ENCODE results near the gene MIER2. TPM values are rescaled to one million over a fixed set of nuclear protein-coding genes. Genes with fewer than 3 reads are reported as not detected.

The MIER2 gene
- total and polyA plus RNA-seq, 10 of the 15 experiments (the other 5 are each of a cell fraction or from before 2014, with no cell fraction given), result 0.48 to 23.6 (median 12.1) TPM

- Histone ChIP-seq H3K27ac (ENCODE audit: control insufficient read depth, insufficient read depth) (no peak overlapping the region), H3K27me3 (replicated peaks in 1 of 2; ENCODE audit: control insufficient read depth in 2 of 2, insufficient read depth in 2 of 2, low read length in 1 of 2) (no peaks in the 10 kb centered on the region; a peak in 1 of 4 replicates), H2AFZ (ENCODE audit: control insufficient read depth, low read depth, low read length) (no peak overlapping the region), H3K4me2 (ENCODE audit: control insufficient read depth, insufficient read depth) (no peak overlapping the region), H3K36me3 (ENCODE audit: control insufficient read depth in 2 of 2, insufficient read depth in 2 of 2, low read length in 1 of 2) (no peaks in the 10 kb centered on the region), H3K4me3 (no peak overlapping the region), H3K4me1 (ENCODE audit: control insufficient read depth, insufficient read depth, low read length) (no peaks in the 10 kb centered on the region), H3K79me2 (ENCODE audit: control insufficient read depth, insufficient read depth, low read length) (no peaks in the 10 kb centered on the region), H3K9ac (ENCODE audit: control insufficient read depth, insufficient read depth, low read length) (no peak overlapping the region), H4K20me1 (ENCODE audit: control insufficient read depth, insufficient read depth) (no peaks in the 10 kb centered on the region), H3K9me3 (replicated peaks; ENCODE audit: control insufficient read depth, insufficient read depth, low read length) (no peaks in the 10 kb centered on the region)
- ChIA-PET RAD21 (ENCODE audit: unreplicated experiment) (no interaction called here), SMC1A (ENCODE audit: uncharacterized antibody, unreplicated experiment) (no interaction called here), POLR2A (no interaction called here), CTCF (no interaction called here)
- 70% methylated on average over 10 of the region's 10 CpGs for WGBS (ENCODE audit: insufficient coverage, insufficient replicate concordance, low lambda C conversion rate, missing lambda C conversion rate)
- ATAC-seq (no peak), FAIRE-seq (no peak), DNase-seq (ENCODE audit: low read depth, low spot score) (no peak)
- BruUV-seq (replicated peaks), result no TSS peak
- intact Hi-C loops (cut with micrococcal nuclease; ENCODE audit: unreplicated experiment) (no loop called here), in situ Hi-C loops (cut with MboI) (no loop called here)
- TF ChIP-seq SRF (IDR thresholded peaks at IDR 0.05; ENCODE audit: low read depth in 2 of 2, low read length in 2 of 2) (no peak), MTA3 (IDR thresholded peaks at IDR 0.05; ENCODE audit: borderline replicate concordance, low read length) (no peak)
These were observed 62.6 kb downstream of the MIER2 start for GRCh38 chr19:281992-282391.

GRCh38 chr19:281156-281853, 63.3 kb downstream of the MIER2 start:
- POLR2A ChIA-PET, result no interaction called here
- H3K27me3 ChIP-seq (replicated peaks in 1 of 2; ENCODE audit: control insufficient read depth in 2 of 2, insufficient read depth in 2 of 2, low read length in 1 of 2), result no peaks in the 10 kb centered on the region; a peak in 1 of 4 replicates
- TF ChIP-seq ZNF217 (IDR thresholded peaks at IDR 0.05) (no peak), IRF4 (IDR thresholded peaks at IDR 0.05; ENCODE audit: low read depth, low read length) (no peak), SPI1 (IDR thresholded peaks at IDR 0.05; ENCODE audit: borderline replicate concordance, insufficient read depth, low read depth, low read length) (no peak), NR2F1 (conservative IDR thresholded peaks at IDR 0.05) (no peak), SMAD5 (IDR thresholded peaks at IDR 0.05; ENCODE audit: low read depth) (no peak), IRF3 (IDR thresholded peaks at IDR 0.05) (no peak), FOXM1 (IDR thresholded peaks at IDR 0.05; ENCODE audit: low read depth, low read length) (no peak), ZNF24 (IDR thresholded peaks at IDR 0.05) (no peak), PBX3 (IDR thresholded peaks at IDR 0.05; ENCODE audit: insufficient replicate concordance, low read depth, low read length) (no peak)
- TF ChIP-seq, protein P1, sequence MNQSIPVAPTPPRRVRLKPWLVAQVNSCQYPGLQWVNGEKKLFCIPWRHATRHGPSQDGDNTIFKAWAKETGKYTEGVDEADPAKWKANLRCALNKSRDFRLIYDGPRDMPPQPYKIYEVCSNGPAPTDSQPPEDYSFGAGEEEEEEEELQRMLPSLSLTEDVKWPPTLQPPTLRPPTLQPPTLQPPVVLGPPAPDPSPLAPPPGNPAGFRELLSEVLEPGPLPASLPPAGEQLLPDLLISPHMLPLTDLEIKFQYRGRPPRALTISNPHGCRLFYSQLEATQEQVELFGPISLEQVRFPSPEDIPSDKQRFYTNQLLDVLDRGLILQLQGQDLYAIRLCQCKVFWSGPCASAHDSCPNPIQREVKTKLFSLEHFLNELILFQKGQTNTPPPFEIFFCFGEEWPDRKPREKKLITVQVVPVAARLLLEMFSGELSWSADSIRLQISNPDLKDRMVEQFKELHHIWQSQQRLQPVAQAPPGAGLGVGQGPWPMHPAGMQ (IDR thresholded peaks at IDR 0.05; ENCODE audit: borderline replicate concordance), result no peak
- TF ChIP-seq, protein P2, sequence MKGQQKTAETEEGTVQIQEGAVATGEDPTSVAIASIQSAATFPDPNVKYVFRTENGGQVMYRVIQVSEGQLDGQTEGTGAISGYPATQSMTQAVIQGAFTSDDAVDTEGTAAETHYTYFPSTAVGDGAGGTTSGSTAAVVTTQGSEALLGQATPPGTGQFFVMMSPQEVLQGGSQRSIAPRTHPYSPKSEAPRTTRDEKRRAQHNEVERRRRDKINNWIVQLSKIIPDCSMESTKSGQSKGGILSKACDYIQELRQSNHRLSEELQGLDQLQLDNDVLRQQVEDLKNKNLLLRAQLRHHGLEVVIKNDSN (IDR thresholded peaks at IDR 0.05; ENCODE audit: borderline replicate concordance, extremely low read length, insufficient read depth, low read depth, low read length), result no peak

More at GRCh38 chr19:281156-281853, 63.3 kb downstream of the MIER2 start:
- Histone ChIP-seq H3K79me2 (ENCODE audit: control insufficient read depth, insufficient read depth, low read length) (no peaks in the 10 kb centered on the region), H3K4me2 (ENCODE audit: control insufficient read depth, insufficient read depth) (no peak overlapping the region), H3K9ac (ENCODE audit: control insufficient read depth, insufficient read depth, low read length) (no peak overlapping the region), H2AFZ (ENCODE audit: control insufficient read depth, low read depth, low read length) (no peak overlapping the region), H3K27ac (ENCODE audit: control insufficient read depth, insufficient read depth) (no peak overlapping the region), H3K4me1 (ENCODE audit: control insufficient read depth, insufficient read depth, low read length) (no peaks in the 10 kb centered on the region), H3K36me3 (ENCODE audit: control insufficient read depth in 2 of 2, insufficient read depth in 2 of 2, low read length in 1 of 2) (no peaks in the 10 kb centered on the region), H3K9me3 (replicated peaks; ENCODE audit: control insufficient read depth, insufficient read depth, low read length) (no peaks in the 10 kb centered on the region), H3K4me3 (no peak overlapping the region), H4K20me1 (ENCODE audit: control insufficient read depth, insufficient read depth) (no peaks in the 10 kb centered on the region)
- DNase-seq (ENCODE audit: low read depth, low spot score) (no peak), FAIRE-seq (no peak), ATAC-seq (no peak)
- ChIA-PET RAD21 (ENCODE audit: unreplicated experiment) (no interaction called here), SMC1A (ENCODE audit: uncharacterized antibody, unreplicated experiment) (no interaction called here), CTCF (no interaction called here)
- in situ Hi-C loops (cut with MboI), result no loop called here
- WGBS (ENCODE audit: insufficient coverage, insufficient replicate concordance, low lambda C conversion rate, missing lambda C conversion rate), result 31% methylated on average over 16 of the region's 16 CpGs
- BruUV-seq (replicated peaks), result no TSS peak
- intact Hi-C loops (cut with micrococcal nuclease; ENCODE audit: unreplicated experiment), result no loop called here

All from GM12878 (cell line).